GM23338 (cell line): ENCODE measurements around the gene TIE1. TPM values are rescaled to one million over a fixed set of nuclear protein-coding genes. Genes with fewer than 3 reads are reported as not detected.

Source experiments
- ATAC-seq: fragments of 200-7000 bp; cut with Tn5 transposase; 3 replicates; pipeline ENCODE4 v1.9.1; 2020
- DNase-seq: peaks from one replicate; pipeline ENCODE4 v3.0.0-alpha.2; 2015; ENCODE audit warnings: low spot score
- H2AFZ ChIP-seq: fragments of 200-600 bp; sonication (generic); 2 replicates; pipeline ENCODE4 v1.8.0; 2016; ENCODE audit warnings: antibody characterized with exemption, mild to moderate bottlenecking, moderate library complexity
- H3F3A ChIP-seq: fragments of 200-600 bp; sonication (generic); replicated peaks from 2 replicates; pipeline ENCODE4 v1.8.0; 2017; ENCODE audit warnings: antibody characterized with exemption, mixed run types, low read depth
- H3K27ac ChIP-seq: fragments of 200-600 bp; sonication (generic); 2 replicates; pipeline ENCODE4 v1.6.1; 2016; ENCODE audit warnings: low read depth
- H3K27me3 ChIP-seq: fragments of 200-600 bp; sonication (generic); 2 replicates; pipeline ENCODE4 v1.8.0; 2016; ENCODE audit warnings: mild to moderate bottlenecking, mixed run types, moderate library complexity; ENCODE audit not compliant: insufficient read depth
- H3K36me3 ChIP-seq: fragments of 200-600 bp; sonication (generic); 2 replicates; pipeline ENCODE4 v1.8.0; 2016; ENCODE audit warnings: mild to moderate bottlenecking; ENCODE audit not compliant: insufficient read depth
- H3K4me1 ChIP-seq: fragments of 200-600 bp; sonication (generic); 2 replicates; pipeline ENCODE4 v1.8.0; 2016; ENCODE audit warnings: mild to moderate bottlenecking, moderate library complexity; ENCODE audit not compliant: insufficient read depth
- H3K4me2 ChIP-seq: fragments of 200-600 bp; sonication (generic); 2 replicates; pipeline ENCODE4 v1.7.1; 2017; ENCODE audit warnings: mixed run types
- H3K4me3 ChIP-seq: fragments of 200-600 bp; sonication (generic); 2 replicates; pipeline ENCODE4 v1.6.1; 2016; ENCODE audit warnings: mixed run types
- H3K79me2 ChIP-seq: fragments of 200-600 bp; sonication (generic); replicated peaks from 2 replicates; pipeline ENCODE4 v1.8.0; 2017; ENCODE audit warnings: mild to moderate bottlenecking; ENCODE audit not compliant: insufficient read depth
- H3K9me2 ChIP-seq: fragments of 200-600 bp; sonication (generic); 2 replicates; pipeline ENCODE4 v1.8.0; 2017; ENCODE audit not compliant: insufficient read depth
- H4K20me1 ChIP-seq: fragments of 200-600 bp; sonication (generic); replicated peaks from 2 replicates; pipeline ENCODE4 v1.8.0; 2017; ENCODE audit warnings: mild to moderate bottlenecking; ENCODE audit not compliant: insufficient read depth
- H3K27ac Mint-ChIP-seq: 2 replicates; pipeline ENCODE4 v1.8.0; 2020; ENCODE audit warnings: inconsistent platforms, mild to moderate bottlenecking, moderate library complexity, mixed read lengths
- H3K27me3 Mint-ChIP-seq: 3 replicates; pipeline ENCODE4 v1.8.0; 2022; ENCODE audit warnings: low read depth, mild to moderate bottlenecking, moderate library complexity, mixed read lengths, inconsistent platforms; ENCODE audit not compliant: insufficient read depth, poor library complexity
- H3K36me3 Mint-ChIP-seq: 3 replicates; pipeline ENCODE4 v1.8.0; 2021; ENCODE audit warnings: low read depth, mild to moderate bottlenecking, inconsistent platforms, moderate library complexity, mixed read lengths
- H3K4me1 Mint-ChIP-seq: 3 replicates; pipeline ENCODE4 v1.8.0; 2020; ENCODE audit warnings: mild to moderate bottlenecking, inconsistent platforms, mixed read lengths
- H3K4me3 Mint-ChIP-seq: 3 replicates; pipeline ENCODE4 v1.8.0; 2021; ENCODE audit warnings: moderate library complexity, mild to moderate bottlenecking, inconsistent platforms, mixed read lengths
- H3K9me3 Mint-ChIP-seq: 3 replicates; pipeline ENCODE4 v1.8.0; 2020; ENCODE audit warnings: moderate library complexity, mild to moderate bottlenecking, inconsistent platforms, mixed read lengths
- CREB1 ChIP-seq: fragments of 250-450 bp; sonication (Bioruptor Pico); IDR thresholded peaks from 2 replicates; pipeline ENCODE4 v1.5.0; 2020; ENCODE audit warnings: low read depth, mild to moderate bottlenecking, moderate library complexity
- CTCF ChIP-seq, 2 experiments: fragments of 200-600 bp in 1 of 2; sonication (generic) in 1 of 2; conservative IDR thresholded peaks; 2 replicates each; pipeline versions ENCODE4 v1.5.1 to v1.6.1; 2016 to 2017; ENCODE audit warnings: antibody characterized with exemption in 2 of 2, low read depth in 2 of 2, mild to moderate bottlenecking in 2 of 2, moderate library complexity in 1 of 2
- ETS1 ChIP-seq: IDR thresholded peaks from 2 replicates; pipeline ENCODE4 v1.6.1; 2016; ENCODE audit warnings: antibody characterized with exemption
- EZH2 ChIP-seq: fragments of 200-600 bp; sonication (generic); IDR thresholded peaks from one replicate; pipeline ENCODE4 v1.8.0; 2017; ENCODE audit warnings: antibody characterized with exemption, mild to moderate bottlenecking, low read depth; ENCODE audit not compliant: unreplicated experiment
- POLR2AphosphoS5 ChIP-seq: IDR thresholded peaks from 2 replicates; pipeline ENCODE4 v1.6.1; 2016; ENCODE audit warnings: antibody characterized with exemption, low read depth
- ZNF462 ChIP-seq: fragments of 250-450 bp; sonication (Bioruptor Pico); IDR thresholded peaks from 2 replicates; pipeline ENCODE4 v1.5.0; 2020; ENCODE audit warnings: mild to moderate bottlenecking, moderate library complexity
- long read RNA-seq: library from polyadenylated mRNA; unstranded; transcript quantifications from one replicate; pipeline ENCODE4 v2.0.0, GENCODE V29; 2020; ENCODE audit not compliant: unreplicated experiment
- polyA plus RNA-seq: library from polyadenylated mRNA; unstranded; fragments of >200 nt; fragmentation: Nextera tagmentation; extraction: Ambion mirVana; gene quantifications from 2 replicates; pipeline ENCODE4 v1.2.1, GENCODE V29; 2016
- total RNA-seq: library from RNA; depleted of rRNA; stranded (reverse); fragments of >200 nt; shearing (Covaris generic); gene quantifications from 2 replicates; pipeline ENCODE4 v1.2.3, GENCODE V29; 2014; rRNA removed

TIE1 gene
- 1.5 and 2.3 TPM in 2 replicates for total RNA-seq
- polyA plus RNA-seq: 0.37 TPM in 2 replicates
- long read RNA-seq: 0 reads

- no peak; the same call in 2 of the 3 replicates for ATAC-seq
Observed at GRCh38 chr1:43300378-43301094, at the start of gene TIE1. Gene TIE1 (plus strand): TSS chr1:43300982. CDS start chr1:43301072, 90 bp downstream.

More at GRCh38 chr1:43300378-43301094, at the start of gene TIE1:
- Mint-ChIP-seq H3K36me3 (no peaks in the 10 kb centered on the region), H3K27ac (no peak within 1 kb of the TSS; the same call in 1 of the 2 replicates), H3K27me3 (peaks cover 10% of the 10 kb centered on the region), H3K9me3 (no peaks in the 10 kb centered on the region), H3K4me3 (no peak within 1 kb of the TSS), H3K4me1 (peaks cover 42% of the 10 kb centered on the region)
- TF ChIP-seq ETS1: no peak
- TF ChIP-seq EZH2: no peak
- TF ChIP-seq CTCF (conservative IDR thresholded peaks at IDR 0.05; ENCODE audit: low read depth in 2 of 2): no peak
- TF ChIP-seq CREB1: no peak
- TF ChIP-seq ZNF462 (CRISPR knock-in tag): no peak
- no peak for TF ChIP-seq POLR2AphosphoS5
- Histone ChIP-seq H3K4me1 (peaks cover 24% of the 10 kb centered on the region), H3K4me2 (no peak within 1 kb of the TSS), H2AFZ (peak within 1 kb of the TSS; percentile 90), H3K27me3 (no peaks in the 10 kb centered on the region), H3K36me3 (no peaks in the 10 kb centered on the region), H3K79me2 (no peaks in the 10 kb centered on the region), H3K9me2 (no peaks in the 10 kb centered on the region), H3F3A (no peaks in the 10 kb centered on the region), H3K4me3 (no peak within 1 kb of the TSS), H3K27ac (no peak within 1 kb of the TSS), H4K20me1 (no peaks in the 10 kb centered on the region)
- DNase-seq: no peak
